Thymus (tissue), 11 donors: ENCODE measurements around the gene CBLN1. TPM values are rescaled to one million over a fixed set of nuclear protein-coding genes. Genes with fewer than 3 reads are reported as not detected.

Experiments
- DNase-seq, 9 donors: peaks; one replicate each; pipeline ENCODE4 v3.0.0-alpha.2; 2013; ENCODE audit warnings: low spot score in 9 of 9, low read depth in 6 of 9, missing footprints in 1 of 9
- H3K27ac ChIP-seq, 2 donors: one replicate each; pipeline ENCODE4 v1.5.1; 2013; ENCODE audit warnings: control low read depth in 1 of 2, low read depth in 1 of 2, low read length in 1 of 2, mild to moderate bottlenecking in 1 of 2, moderate library complexity in 1 of 2
- H3K27me3 ChIP-seq, 2 donors: one replicate each; pipeline ENCODE4 v1.5.1; 2013; ENCODE audit warnings: low read length in 1 of 2; ENCODE audit not compliant: control insufficient read depth in 2 of 2, insufficient read depth in 1 of 2
- H3K36me3 ChIP-seq, 2 donors: one replicate each; pipeline ENCODE4 v1.5.1; 2013; ENCODE audit warnings: low read length in 1 of 2, mild to moderate bottlenecking in 1 of 2, moderate library complexity in 1 of 2; ENCODE audit not compliant: control insufficient read depth in 2 of 2, insufficient read depth in 2 of 2
- H3K4me1 ChIP-seq, 2 donors: one replicate each; pipeline ENCODE4 v1.5.1; 2013; ENCODE audit warnings: low read length in 2 of 2; ENCODE audit not compliant: control insufficient read depth in 2 of 2, insufficient read depth in 2 of 2
- H3K4me3 ChIP-seq, 2 donors: one replicate each; pipeline ENCODE4 v1.5.1; 2013; ENCODE audit warnings: low read length in 2 of 2, control low read depth in 1 of 2, mild to moderate bottlenecking in 1 of 2
- H3K9me3 ChIP-seq, 2 donors: one replicate each; pipeline ENCODE4 v1.5.1; 2013; ENCODE audit warnings: low read length in 1 of 2, mild to moderate bottlenecking in 1 of 2; ENCODE audit not compliant: control insufficient read depth in 2 of 2, insufficient read depth in 1 of 2
- WGBS: extraction: QIAGEN DNeasy Blood & Tissue Kit; methylation state at CpG from one replicate; pipeline ENCODE4 v1.1.7; 2013; 5-methylcytosine and 5-hydroxymethylcytosine counted together
- polyA plus RNA-seq: library from polyadenylated mRNA; stranded (reverse); fragments of 200-250 nt; gene quantifications from one replicate; pipeline ENCODE4 v1.2.3, GENCODE V29; 2013
- total RNA-seq: library from RNA; stranded (reverse); fragments of 120-200 nt; gene quantifications from one replicate; pipeline ENCODE4 v1.2.4, GENCODE V29; 2013
- donor health status: healthy.

Gene CBLN1
- total and polyA plus RNA-seq, 2 donors = 0.32 to 1.3 TPM

DNA sequence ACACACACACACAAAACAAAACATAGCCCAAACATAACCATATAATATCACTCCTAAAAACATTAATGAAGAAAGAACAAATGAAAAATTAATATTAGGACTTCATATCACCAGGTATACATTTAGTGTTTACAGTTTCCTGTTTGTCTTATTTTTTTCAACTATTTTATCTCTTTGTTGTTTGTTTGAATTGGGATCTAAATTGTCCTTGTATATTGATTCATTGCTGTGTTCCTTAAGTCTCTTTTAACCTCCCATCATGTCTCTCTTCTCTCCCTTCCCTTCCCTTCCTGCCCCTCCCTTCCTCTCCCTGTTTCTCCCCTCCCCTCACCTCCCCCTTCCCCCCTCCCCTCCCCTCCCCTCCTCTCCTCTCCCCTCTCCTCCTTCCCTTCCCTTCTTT is 23.8 kb upstream of the CBLN1 start:
- no peak for DNase-seq
- Histone ChIP-seq H3K4me1 (no peaks in the 10 kb centered on the region), H3K9me3 (no peaks in the 10 kb centered on the region), H3K27ac (no peak overlapping the region), H3K27me3 (no peaks in the 10 kb centered on the region), H3K4me3 (no peak overlapping the region), H3K36me3 (no peaks in the 10 kb centered on the region)

DNA sequence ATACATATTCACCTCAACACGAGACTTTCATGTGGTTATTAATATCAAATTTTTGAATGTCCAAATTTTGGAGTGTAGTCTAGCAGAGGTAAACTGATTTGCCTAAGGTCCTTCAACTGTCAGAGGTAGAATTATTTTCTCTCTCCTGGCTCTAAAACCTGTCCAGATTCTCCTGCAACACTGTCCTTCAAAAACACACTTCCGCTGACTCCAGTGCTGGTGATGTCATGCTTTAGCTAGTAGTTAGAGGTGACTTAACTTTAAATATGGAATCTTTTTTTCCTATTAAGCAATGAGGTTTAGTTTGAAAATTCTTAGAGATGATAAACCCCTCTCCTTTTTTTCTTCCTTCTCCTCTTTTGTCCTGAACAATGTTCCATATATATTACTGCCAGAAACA is 10.8 kb upstream of the CBLN1 start:
- no peak for DNase-seq
- Histone ChIP-seq H3K4me1 (no peaks in the 10 kb centered on the region), H3K36me3 (no peaks in the 10 kb centered on the region), H3K4me3 (no peak overlapping the region), H3K27me3 (peaks cover 0 to 7% of the 10 kb centered on the region in 2 donors), H3K9me3 (no peaks in the 10 kb centered on the region), H3K27ac (no peak overlapping the region)
- WGBS = 92% methylated on average over 2 of the region's 2 CpGs

DNA sequence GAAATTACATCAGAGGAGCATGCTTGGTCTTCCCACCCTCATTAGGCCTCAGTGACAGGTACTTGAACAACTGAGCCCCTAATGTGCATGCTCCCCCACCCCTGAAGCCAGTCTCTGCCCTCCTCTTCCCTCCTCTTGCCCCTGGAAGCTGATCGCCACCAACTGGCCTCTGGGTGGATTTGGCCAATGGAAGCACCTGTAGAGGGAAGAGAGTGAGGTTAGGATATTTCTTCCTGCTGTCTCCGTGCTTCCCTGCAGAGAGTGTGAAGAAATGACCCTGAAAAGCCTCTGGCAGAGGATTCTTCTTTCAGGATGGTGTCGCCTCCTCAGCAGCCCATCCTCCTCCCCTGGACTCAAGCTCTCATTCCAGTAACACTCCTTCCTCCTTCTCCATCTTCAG is 5.9 kb upstream of the CBLN1 start:
- Histone ChIP-seq H3K4me1 (peaks cover under 1 to 1% of the 10 kb centered on the region in 2 donors), H3K27me3 (peaks cover 24 to 39% of the 10 kb centered on the region in 2 donors), H3K36me3 (no peaks in the 10 kb centered on the region), H3K27ac (no peak overlapping the region), H3K4me3 (no peak overlapping the region), H3K9me3 (no peaks in the 10 kb centered on the region)
- no peak for DNase-seq
- WGBS = 62% methylated on average over 3 of the region's 3 CpGs

DNA sequence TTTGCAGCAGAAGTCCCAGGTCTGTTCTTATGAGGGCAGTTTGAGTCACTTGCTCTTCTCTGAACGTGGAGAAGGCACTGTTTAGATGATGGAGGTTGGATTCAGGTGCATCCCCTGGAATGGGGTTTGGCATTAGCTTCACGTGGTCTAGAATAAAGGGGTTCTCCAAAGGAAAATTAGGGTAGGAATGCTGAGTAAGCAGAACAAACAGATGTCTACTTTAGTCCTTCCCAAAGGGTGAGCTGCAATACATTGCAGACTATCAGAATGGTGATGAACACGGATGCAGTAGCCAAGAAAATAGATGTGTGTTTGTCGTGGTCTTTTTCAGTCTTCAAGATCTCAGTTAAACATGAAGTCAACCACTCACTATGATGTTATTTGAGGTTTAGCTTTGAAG is 3.3 kb upstream of the CBLN1 start:
- Histone ChIP-seq H3K36me3 (no peaks in the 10 kb centered on the region), H3K4me1 (peaks cover 2 to 8% of the 10 kb centered on the region in 2 donors), H3K9me3 (no peaks in the 10 kb centered on the region), H3K27ac (no peak overlapping the region), H3K27me3 (peaks cover 50 to 61% of the 10 kb centered on the region in 2 donors), H3K4me3 (no peak overlapping the region)
- WGBS = 69% methylated on average over 4 of the region's 4 CpGs
- DNase-seq = no peak

DNA sequence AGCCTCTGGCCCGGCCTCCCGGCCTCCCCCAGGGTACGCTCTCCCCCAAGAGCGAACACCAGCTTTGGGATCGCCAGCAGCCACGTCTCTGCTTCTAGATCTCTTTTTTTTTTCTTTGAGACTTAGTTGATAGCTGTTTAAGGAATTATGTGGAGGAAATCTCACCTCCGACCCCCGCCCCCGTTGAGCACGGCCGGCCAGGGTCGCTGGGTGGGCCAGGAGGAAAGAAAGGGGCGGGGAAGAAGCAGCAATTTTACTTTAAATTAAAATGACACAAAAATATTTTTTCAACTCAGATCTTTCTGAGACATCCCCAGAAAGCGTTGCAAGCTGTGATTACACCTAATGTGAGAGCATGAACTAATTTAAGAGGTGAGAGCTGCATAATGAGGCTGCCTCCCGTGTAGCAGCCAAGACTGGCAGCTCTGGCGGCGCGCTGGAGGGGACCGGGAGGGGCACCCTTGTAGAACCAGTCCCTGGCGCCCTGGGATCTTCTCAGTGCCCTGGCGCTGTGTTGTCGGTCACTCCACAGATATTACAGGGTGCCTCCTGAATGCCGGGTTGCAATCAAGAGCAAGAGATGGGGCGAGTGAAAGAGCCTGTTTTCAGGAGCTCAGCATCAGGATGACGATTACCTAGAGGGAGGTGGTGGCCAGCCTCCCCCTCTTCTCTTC is 1.9 kb upstream of the CBLN1 start:
- DNase-seq = no peak
- Histone ChIP-seq H3K27me3 (peaks cover 64 to 74% of the 10 kb centered on the region in 2 donors), H3K36me3 (no peaks in the 10 kb centered on the region), H3K4me1 (peaks cover 2 to 8% of the 10 kb centered on the region in 2 donors), H3K27ac (no peak overlapping the region), H3K9me3 (no peaks in the 10 kb centered on the region), H3K4me3 (no peak overlapping the region)
- 6% methylated on average over 25 of the region's 25 CpGs for WGBS

DNA sequence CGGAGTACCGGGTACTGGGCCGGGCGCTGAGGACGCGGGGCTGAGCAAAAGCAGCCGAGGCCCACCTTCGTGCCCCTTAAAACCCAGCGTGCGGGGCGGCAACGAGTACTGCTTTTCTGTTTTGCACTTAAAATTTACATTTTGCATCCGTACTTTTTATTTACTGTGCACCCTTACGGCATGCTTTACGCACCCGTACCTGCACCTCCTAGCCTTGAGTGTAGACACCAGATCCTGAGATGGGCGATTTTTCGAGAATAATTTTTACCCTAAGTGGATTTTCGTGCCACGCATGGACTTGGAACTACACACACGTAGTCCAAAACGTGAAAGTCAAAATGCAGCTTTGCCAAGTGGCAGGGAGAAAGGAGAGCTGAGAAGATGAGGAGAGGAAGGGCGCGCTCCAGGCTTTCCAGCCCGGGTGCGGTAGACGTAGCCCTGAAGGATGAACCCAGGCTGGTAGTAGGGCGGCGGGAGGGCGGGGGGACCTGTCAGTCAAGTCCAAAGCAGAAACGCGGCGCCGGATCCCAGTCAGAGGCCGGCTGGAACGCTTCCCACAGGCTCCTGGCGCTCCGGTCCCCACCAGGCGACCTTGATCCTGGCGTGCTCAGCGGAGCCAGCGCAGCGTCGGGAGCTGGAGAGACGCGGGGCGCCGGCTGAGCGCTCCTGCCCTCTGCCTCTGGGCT is 1.2 kb upstream of the CBLN1 start:
- Histone ChIP-seq H3K9me3 (no peaks in the 10 kb centered on the region), H3K4me3 (peak overlapping the region in 1 of 2 donors; percentile 46), H3K27ac (no peak overlapping the region), H3K4me1 (peaks cover 2 to 8% of the 10 kb centered on the region in 2 donors), H3K36me3 (no peaks in the 10 kb centered on the region), H3K27me3 (peaks cover 71 to 80% of the 10 kb centered on the region in 2 donors)
- no peak for DNase-seq
- WGBS = 5% methylated on average over 49 of the region's 49 CpGs

DNA sequence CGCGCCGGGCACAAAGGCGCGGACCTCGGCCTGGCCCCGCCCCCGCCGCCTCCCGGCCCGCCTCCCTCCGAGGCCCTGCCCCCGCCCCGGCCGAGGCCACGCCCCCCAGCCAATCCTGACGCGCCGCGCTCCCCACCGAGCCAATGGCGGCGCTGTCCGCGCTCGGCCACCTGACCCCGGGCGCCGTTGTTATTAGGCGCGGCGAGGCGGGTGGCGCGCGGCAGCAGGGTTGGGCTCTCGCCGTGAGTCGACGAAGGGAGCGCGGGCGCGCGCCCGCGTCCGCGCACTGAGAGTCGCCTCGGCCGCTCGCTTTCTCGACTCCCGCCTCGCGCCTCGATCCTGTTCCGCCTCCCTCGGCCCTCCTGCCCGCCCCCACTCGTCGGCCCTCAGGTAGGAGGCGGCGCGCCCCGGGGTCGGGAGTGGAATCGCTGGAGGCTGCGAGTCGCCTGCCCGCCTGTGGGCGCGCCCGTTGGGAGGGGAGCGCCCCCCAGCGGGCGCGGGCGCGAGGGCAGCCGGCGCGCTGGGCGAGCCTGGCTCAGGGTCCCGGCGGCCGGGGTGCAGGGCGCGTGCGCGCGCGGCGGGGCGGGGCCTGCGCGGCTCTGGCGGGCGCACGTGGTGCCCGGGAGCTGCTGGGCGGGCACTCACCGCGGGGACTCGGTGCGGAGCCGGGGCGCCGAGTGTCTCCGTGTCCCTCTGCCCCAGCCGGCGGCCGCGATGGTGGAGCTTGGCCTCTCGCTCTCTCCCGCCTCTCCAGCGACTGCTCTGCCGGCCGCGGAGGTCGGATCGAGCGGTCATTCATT is 405 bp upstream of the CBLN1 start:
- Histone ChIP-seq H3K27ac (no peak overlapping the region), H3K4me1 (peaks cover 2 to 8% of the 10 kb centered on the region in 2 donors), H3K9me3 (no peaks in the 10 kb centered on the region)

DNA sequence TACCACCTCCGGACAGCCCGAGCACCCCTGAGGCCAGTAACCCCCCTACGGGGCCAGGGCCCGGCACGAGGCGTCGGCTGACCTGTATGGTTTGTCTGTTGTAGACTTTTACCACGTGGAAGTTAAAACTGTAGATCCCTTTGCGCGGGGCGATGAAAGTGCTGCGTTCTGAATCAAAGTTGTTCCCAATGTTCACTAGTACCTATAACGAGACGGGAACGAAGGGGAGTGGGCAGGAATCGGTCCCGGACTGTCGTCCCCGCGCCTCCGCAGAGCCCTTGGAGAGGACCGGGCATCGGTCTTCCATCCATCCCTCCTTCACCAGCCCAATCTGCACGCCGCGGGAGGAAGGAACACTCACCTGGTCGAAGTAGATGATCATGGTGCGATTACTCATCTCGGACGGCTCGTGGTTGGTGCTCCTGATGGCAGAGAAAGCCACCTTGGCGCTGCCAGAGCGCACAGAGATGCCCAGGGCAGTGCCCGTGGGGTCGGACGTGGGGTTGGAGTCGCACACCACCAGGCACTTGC is 732 bp downstream of the CBLN1 start:
- DNase-seq = no peak
- WGBS = 4% methylated on average over 37 of the region's 37 CpGs
- Histone ChIP-seq H3K27ac (no peak overlapping the region), H3K4me3 (no peak overlapping the region), H3K9me3 (no peaks in the 10 kb centered on the region), H3K27me3 (peaks cover 84 to 92% of the 10 kb centered on the region in 2 donors), H3K36me3 (no peaks in the 10 kb centered on the region), H3K4me1 (peaks cover 2 to 8% of the 10 kb centered on the region in 2 donors)

More for the DNA sequence above, 405 bp upstream of the CBLN1 start:
- H3K4me3 ChIP-seq = peak overlapping the region in 1 of 2 donors; percentile 46
- H3K36me3 ChIP-seq = no peaks in the 10 kb centered on the region
- 1% methylated on average over 122 of the region's 124 CpGs for WGBS
- peak; percentile 2 to 67 (median 39) for DNase-seq
- H3K27me3 ChIP-seq = peaks cover 77 to 83% of the 10 kb centered on the region in 2 donors
